PFSK-1 (cell line): Measurements from ENCODE around the gene SIRT6.

Source experiments
- POLR2AphosphoS5 ChIP-seq: IDR thresholded peaks from 2 replicates; pipeline ENCODE4 v1.6.1; 2012; ENCODE audit warnings: low read depth, mild to moderate bottlenecking, control low read depth, low read length, moderate library complexity
- SIN3A ChIP-seq: IDR thresholded peaks from 2 replicates; pipeline ENCODE4 v1.6.1; 2012; ENCODE audit warnings: mild to moderate bottlenecking, low read length, moderate library complexity, borderline replicate concordance; ENCODE audit not compliant: insufficient read depth
- TAF1 ChIP-seq: IDR thresholded peaks from 2 replicates; pipeline ENCODE4 v1.6.1; 2012; ENCODE audit warnings: low read length, control low read depth, borderline replicate concordance; ENCODE audit not compliant: insufficient read depth
- TF ChIP-seq, protein P1 (sequence below), 2 experiments: IDR thresholded peaks; 2 replicates each; pipeline versions ENCODE4 v1.6.1 to v1.8.0; 2011 to 2012; ENCODE audit warnings: low read depth in 2 of 2, low read length in 2 of 2, control low read depth in 1 of 2, inconsistent platforms in 1 of 2, mild to moderate bottlenecking in 1 of 2, moderate library complexity in 1 of 2; ENCODE audit not compliant: insufficient read depth in 1 of 2

GRCh38 chr19:4228765-4229178 is 46.4 kb upstream of the SIRT6 start:
- TF ChIP-seq POLR2AphosphoS5: no peak
- no peak for TF ChIP-seq SIN3A
- TF ChIP-seq TAF1: no peak
- TF ChIP-seq, protein P1, sequence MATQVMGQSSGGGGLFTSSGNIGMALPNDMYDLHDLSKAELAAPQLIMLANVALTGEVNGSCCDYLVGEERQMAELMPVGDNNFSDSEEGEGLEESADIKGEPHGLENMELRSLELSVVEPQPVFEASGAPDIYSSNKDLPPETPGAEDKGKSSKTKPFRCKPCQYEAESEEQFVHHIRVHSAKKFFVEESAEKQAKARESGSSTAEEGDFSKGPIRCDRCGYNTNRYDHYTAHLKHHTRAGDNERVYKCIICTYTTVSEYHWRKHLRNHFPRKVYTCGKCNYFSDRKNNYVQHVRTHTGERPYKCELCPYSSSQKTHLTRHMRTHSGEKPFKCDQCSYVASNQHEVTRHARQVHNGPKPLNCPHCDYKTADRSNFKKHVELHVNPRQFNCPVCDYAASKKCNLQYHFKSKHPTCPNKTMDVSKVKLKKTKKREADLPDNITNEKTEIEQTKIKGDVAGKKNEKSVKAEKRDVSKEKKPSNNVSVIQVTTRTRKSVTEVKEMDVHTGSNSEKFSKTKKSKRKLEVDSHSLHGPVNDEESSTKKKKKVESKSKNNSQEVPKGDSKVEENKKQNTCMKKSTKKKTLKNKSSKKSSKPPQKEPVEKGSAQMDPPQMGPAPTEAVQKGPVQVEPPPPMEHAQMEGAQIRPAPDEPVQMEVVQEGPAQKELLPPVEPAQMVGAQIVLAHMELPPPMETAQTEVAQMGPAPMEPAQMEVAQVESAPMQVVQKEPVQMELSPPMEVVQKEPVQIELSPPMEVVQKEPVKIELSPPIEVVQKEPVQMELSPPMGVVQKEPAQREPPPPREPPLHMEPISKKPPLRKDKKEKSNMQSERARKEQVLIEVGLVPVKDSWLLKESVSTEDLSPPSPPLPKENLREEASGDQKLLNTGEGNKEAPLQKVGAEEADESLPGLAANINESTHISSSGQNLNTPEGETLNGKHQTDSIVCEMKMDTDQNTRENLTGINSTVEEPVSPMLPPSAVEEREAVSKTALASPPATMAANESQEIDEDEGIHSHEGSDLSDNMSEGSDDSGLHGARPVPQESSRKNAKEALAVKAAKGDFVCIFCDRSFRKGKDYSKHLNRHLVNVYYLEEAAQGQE (IDR thresholded peaks at IDR 0.05; ENCODE audit: insufficient read depth in 1 of 2, low read depth in 2 of 2, low read length in 2 of 2): no peak
